ENCODE measurements around the gene GPR162.
"Not testable (repeated sequence)": the region's sequence is repeated elsewhere in the genome, so short reads cannot be mapped to it uniquely, and the experiment has no call there.

The GPR162 gene

DNA sequence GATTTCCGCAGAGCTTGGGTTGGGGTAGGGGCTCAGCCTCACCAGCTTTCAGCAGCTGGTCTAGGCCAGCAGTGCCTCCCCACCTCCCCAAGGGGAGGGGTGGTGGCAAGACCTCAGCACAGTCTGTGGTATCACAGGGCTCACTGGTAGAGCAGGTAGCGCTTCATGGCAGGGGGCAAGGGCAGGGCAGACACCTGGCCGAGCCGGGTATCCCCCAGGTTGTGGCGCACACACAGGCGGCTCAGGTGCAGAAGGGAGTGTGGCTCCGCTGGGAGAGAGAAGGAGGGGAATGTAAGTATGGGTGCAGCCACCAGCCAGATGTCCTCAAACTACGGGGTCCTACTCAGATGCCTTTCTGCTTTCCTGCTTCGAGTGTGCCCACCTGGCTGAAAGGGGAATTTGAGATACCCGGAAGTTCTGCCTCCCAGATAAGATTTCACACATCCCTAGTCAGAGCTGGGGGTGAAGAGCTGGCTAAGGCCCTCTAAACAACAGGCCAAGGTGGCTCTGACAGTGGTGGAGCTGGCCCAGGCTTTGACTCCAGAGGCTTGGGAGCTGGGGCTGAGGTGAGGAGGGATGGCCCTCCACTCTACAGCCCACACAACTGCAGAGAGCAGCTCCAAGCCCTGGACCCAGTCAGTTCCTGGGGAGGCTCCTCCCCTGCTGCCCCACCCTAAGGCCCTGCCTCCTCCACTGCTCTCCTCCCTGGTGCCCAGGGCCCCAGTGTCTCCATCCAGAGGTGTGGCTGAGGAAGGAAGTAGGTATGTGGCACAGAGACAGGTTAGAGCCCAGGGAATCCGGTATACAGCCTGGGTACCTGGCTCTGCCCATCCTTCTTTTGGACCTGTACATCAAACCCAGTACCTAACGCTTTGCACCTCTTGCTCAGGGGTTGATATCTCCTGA is 49.7 kb downstream of the GPR162 start:
- DNase-seq = peak in 6 of 58 donors; percentile 6 to 10 (median 8)

DNA sequence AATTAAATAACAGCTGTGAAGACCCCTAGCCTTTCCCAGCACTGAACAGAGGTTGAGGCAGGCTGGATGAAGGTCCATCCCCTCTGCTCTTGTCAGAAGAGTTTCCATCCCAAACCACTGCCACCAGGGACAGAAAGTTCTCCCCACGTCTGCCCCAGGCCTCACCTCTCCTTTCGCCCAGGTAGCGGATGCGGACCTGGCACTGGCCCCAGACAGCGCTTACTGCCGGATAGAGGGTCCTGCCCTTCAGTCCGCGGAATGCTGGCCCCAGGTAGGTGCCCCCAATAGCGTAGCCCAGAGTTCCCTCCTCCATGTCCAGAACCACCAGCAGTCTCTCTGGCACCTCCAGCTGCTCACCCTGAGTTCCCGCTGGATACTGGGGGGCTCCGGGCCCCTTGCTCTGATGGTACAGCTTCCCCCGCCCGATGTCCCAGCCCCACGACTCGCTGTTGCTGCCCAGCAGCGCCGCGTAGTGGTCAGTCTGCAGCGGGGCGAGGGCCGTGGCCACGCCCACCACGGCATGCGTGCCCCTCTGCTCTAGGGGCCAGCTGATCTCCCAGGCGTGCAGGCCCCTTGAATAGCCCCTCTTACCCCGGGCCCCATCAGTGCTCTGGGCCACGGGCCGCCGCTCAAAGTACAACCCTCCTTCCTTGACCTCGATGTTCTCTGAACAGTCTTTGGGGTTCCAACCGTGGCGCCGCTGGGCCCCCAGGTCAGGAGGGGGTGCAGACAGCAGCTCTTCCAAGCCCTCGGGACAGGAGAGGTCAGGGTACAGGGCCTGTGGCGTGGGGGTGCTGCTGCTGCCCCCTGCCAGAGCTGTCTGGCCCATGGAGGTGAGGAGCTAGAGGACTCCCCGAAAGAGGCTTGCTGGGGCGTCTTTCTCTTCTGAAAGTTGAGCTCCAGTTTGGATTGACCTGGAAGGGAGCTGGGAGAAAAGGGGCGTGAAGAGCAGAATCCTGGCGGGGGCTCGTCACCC is 50.7 kb downstream of the GPR162 start:
- DNase-seq = peak in 57 of 58 donors; percentile 3 to 82 (median 65)

DNA sequence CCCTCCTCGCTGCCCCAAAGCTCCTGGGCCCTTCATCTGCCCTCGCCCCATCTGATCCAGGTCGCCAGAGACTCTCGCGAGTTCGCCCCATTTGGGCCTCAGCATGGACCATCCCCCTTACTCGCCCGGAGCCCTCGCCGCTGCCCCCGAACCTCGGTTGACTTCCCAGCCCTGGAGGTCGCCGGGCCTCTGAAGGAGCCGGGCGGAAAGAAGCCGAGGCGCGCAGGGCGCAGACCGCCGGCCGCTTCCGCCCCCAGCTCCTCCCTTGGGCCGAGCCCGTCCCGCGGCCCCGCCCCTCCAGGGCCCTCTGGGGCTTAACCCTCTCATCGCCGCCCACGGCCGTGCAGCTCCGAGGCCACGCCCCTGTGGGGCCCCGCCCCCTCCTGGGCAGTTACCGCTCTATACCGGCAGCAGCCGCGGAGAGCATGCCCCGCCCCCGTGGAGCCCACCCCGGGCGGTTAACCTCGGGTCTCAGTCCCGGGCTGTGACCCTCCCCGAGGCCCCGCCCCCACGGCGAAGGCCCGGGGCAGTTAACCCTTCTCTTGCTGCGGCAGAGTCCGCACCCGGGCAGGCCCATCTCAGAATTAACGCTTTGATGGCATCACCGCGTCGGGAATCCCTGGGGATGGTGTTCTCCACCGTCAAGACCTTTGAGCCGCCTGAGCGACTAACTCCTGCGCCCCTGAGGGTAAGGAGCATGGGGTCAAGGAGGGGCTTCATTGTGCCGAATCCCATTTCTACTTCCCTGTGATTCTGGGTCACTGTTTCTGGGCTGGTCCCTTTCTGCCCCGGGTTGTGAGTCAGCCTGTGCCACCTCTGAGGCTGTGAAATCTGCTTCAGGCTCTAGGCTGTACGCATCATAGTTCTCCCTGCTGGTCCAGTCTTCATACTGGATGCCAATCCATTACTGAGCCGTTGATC is 51.7 kb downstream of the GPR162 start, which contains the start of gene SPSB2:
TSS of gene SPSB2 (minus strand) at position 210 of the 921 bp plus-strand sequence. CDS start 402 bp downstream, outside the sequence.
- peak; percentile 37 to 96 (median 88) for DNase-seq

DNA sequence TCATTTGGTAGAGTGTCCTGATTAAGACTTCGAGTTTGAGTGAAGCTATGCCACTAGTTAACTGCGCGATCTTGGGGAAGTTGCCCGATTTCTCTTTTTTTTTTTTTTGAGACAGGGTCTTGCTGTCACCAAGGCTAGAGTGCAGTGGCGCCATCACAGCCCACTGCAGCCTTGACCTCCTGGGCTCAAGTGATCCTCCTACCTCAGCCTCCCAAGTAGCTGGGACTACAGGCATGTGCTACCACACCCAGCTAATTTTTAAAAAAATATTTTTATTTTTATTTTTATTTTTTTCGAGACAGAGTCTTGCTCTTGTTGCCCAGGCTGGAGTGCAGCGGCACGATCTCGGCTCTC is 52.4 kb downstream of the GPR162 start:
- not testable (repeated sequence) for DNase-seq
